ENCODE results near the gene RUNX1.

RUNX1 gene

GRCh38 chr21:35002879-35003722, 46.0 kb downstream of the RUNX1 start:
- no peak overlapping the region for H3K27ac ChIP-seq
- TF ChIP-seq CTCF (conservative IDR thresholded peaks at IDR 0.05): no peak
- TF ChIP-seq ZFX (IDR thresholded peaks at IDR 0.05): no peak

- no peak for TF ChIP-seq ZFX (IDR thresholded peaks at IDR 0.05)
- TF ChIP-seq CTCF (conservative IDR thresholded peaks at IDR 0.05): no peak
- H3K27ac ChIP-seq: no peak overlapping the region
Observed at GRCh38 chr21:34999397-34999941, 49.6 kb downstream of the RUNX1 start.

- no peak for TF ChIP-seq CTCF (conservative IDR thresholded peaks at IDR 0.05)
- TF ChIP-seq ZFX (IDR thresholded peaks at IDR 0.05): no peak
- H3K27ac ChIP-seq: no peak overlapping the region
Observed at GRCh38 chr21:34998176-34998575, 50.9 kb downstream of the RUNX1 start.

- no peak overlapping the region for H3K27ac ChIP-seq
- TF ChIP-seq ZFX (IDR thresholded peaks at IDR 0.05): no peak
- TF ChIP-seq CTCF (conservative IDR thresholded peaks at IDR 0.05): no peak
Observed at GRCh38 chr21:34997294-34997693, 51.8 kb downstream of the RUNX1 start.

GRCh38 chr21:34996304-34997101, 52.6 kb downstream of the RUNX1 start:
- TF ChIP-seq CTCF (conservative IDR thresholded peaks at IDR 0.05) (no peak), ZFX (IDR thresholded peaks at IDR 0.05) (no peak)
- H3K27ac ChIP-seq: no peak overlapping the region

- TF ChIP-seq ZFX (IDR thresholded peaks at IDR 0.05): no peak
- no peak for TF ChIP-seq CTCF (conservative IDR thresholded peaks at IDR 0.05)
- no peak overlapping the region for H3K27ac ChIP-seq
Observed at GRCh38 chr21:34995979-34996303, 53.2 kb downstream of the RUNX1 start.

Measured in C4-2B (cell line).